Calu3 (cell line): Measurements from ENCODE around the gene HIGD1C. TPM values are rescaled to one million over a fixed set of nuclear protein-coding genes. Genes with fewer than 3 reads are reported as not detected.

Experiments used
- total RNA-seq: library from RNA; stranded (reverse); gene quantifications from 2 replicates; pipeline ENCODE4 v1.2.3, GENCODE V29; 2022

The HIGD1C gene
- total RNA-seq, 1 experiment from 2014 or later, result not detected

Other genes starting within 250 kb of the HIGD1C start
- 22.9 and 23.4 TPM in 2 replicates for gene ATF1, start 188.4 kb upstream of the HIGD1C start, total RNA-seq
- gene TMPRSS12, start 109.6 kb upstream of the HIGD1C start, total RNA-seq, result not detected in 2 replicates
- 49.5 and 51.3 TPM in 2 replicates for gene SLC11A2, start 73.8 kb downstream of the HIGD1C start, total RNA-seq
- gene LETMD1, start 95.8 kb downstream of the HIGD1C start, total RNA-seq, result 41.6 and 47.1 TPM in 2 replicates
- gene CSRNP2, start 131.1 kb downstream of the HIGD1C start, total RNA-seq, result 18.1 and 19.5 TPM in 2 replicates
- gene TFCP2, start 220.6 kb downstream of the HIGD1C start, total RNA-seq, result 19.3 and 19.6 TPM in 2 replicates